HCEC 1CT (cell line): ENCODE results near the gene MICALL1.

Experiments used
- DNase-seq: peaks from one replicate; pipeline ENCODE4 v3.0.0-alpha.2; 2017

MICALL1 gene

DNA sequence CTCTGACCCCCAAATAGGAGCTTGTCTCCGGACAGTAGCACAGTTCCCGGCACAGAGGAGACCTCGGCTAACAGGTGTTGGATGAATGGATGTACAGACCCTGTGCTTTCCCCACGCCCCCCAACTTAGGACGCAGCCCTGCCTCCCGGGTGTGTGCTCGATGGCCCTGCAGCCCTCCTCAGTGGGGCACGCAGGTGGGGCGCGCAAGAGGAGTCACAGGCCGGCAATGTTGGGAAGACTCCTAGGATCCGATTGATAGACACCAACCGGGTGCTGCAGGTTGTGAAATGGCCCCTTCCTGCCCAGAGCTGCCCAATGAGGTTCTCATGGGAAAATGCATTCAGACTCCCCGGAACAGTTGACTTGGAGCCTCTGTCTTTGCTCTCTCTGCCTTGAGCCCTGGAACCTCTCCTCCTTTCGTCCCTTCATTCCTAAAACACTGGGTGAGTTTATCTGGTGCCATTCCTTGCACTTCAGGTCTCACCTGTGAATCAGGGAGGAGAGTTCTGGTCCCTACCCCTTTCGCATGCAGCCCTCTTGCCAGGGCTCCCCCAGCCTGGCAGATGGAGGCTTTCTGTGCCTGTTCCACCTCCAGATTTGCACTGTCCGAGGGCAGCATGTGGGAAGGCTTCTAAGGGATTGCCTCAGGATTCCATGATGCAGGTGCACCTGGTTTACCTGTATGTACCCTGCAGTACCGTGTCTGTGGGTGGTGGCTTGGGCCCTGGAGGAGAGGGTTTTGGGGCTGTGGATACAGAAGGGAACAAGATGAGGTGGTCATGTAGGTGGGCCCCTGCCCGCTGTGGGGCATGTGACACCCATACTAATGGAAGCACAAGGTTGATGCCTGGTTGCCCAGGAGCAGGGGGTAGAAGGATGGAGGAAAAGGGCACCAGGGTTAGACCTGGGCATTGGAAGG is 1.2 kb downstream of the MICALL1 start:
- peak; percentile 21 for DNase-seq

DNA sequence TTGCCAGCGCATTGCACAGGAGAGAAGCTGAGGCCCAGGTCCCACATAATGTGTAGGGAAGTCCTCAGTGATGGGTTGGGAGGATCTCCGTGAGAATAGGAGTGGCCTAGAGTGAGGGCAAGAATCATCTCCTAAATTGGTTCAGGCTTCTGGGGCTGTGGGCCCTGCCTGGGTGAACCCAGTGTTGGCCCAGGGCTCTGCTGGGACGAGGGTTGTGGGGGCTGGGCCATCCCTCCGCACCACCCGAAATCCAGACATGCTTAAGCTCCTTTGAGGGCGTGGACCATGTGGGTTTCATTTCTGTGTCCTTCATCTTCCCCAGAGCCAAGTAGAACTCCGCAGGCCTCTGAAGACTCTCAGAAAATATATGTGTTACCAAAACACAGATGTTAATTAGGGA is 3.7 kb downstream of the MICALL1 start:
- DNase-seq, result no peak

GRCh38 chr22:37910890-37911672 is 5.0 kb downstream of the MICALL1 start:
- no peak for DNase-seq

- DNase-seq, result no peak
Measured at GRCh38 chr22:37911697-37912096, 5.6 kb downstream of the MICALL1 start.

- no peak for DNase-seq
Measured at GRCh38 chr22:37912171-37912570, 6.1 kb downstream of the MICALL1 start.

GRCh38 chr22:37913233-37913721 is 7.2 kb downstream of the MICALL1 start:
- no peak for DNase-seq

DNA sequence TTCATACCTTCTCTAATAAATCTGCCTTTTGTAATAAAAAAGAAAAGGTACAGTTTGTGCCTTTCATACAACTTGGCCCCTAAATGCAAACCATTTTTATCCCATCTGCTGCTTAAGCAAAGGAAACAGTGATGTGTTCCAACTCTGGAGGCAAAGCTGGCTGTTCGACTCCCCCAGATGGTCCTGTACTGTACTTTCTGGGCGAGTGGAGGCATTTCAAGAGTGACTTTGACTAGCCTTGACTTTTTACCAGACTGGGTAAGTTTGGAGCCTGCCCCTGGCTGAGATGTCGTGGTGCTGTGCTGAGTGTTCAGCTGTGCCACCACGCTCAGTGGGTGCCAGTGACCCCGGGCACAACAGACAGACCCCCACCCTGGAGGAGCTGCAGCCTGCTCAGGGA is 10.2 kb downstream of the MICALL1 start:
- no peak for DNase-seq

DNA sequence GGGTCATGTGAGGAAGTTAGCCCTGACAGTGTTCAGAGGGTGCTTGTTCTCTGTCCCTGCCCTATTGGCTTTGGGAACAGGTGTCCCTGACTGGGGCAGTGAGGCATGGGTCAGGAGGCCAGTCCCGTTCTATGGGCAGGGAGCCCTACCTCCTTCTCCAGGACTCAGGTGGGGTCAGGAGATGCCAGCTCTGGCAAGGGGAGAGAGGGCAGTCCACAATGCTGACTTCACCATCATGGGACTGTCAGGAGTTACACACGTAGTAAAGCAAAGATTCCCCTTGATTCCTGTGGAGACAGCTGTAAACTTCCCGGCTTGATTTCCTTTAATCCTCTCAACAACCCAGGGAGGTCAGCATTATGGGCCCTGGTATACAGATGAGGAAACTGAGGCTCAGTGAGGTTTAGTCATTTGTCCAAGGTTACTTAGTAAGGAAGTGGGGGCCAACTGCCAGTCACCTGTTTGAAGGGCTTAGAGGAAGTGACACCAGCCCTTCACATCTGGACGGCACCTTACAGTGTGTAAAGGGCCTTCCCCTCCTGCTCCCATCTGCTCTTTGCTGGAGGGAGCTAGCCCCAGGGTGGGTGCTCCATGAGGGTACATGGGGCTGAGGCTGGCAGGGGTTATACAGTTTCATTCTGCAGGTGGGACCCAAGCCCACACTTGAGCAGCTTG is 11.9 kb downstream of the MICALL1 start:
- no peak for DNase-seq

DNA sequence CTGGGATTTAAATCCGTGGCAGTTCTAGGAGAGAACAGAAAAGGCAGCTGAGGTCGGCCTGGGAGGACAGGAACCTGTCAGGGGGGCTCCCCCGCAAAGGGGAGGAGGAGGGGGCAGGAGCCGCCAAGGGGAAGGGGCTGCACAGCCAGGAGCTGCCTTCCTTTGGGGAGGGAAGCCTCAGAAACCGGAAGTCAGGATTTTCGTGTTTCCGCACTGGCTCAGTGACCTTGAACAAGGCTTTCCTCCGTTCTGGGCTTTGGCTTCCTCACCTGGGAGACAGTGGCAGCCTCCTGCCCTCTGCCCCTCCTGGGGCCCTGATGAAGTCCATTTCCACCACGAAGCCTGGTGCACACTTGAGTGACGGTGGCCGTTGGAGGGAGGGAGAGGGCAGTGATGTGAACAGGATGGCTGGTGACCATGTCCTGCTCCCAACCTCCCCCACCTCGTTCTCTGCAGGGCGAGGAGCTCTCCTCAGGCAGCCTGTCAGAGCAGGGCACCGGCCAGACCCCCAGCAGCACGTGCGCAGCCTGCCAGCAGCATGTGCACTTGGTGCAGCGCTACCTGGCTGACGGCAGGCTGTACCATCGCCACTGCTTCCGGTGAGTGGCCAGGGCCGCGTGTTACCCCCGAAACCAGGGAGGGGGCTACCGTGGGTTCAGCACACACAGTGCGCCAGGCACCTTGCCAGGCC is 12.6 kb downstream of the MICALL1 start:
- DNase-seq, result no peak

DNA sequence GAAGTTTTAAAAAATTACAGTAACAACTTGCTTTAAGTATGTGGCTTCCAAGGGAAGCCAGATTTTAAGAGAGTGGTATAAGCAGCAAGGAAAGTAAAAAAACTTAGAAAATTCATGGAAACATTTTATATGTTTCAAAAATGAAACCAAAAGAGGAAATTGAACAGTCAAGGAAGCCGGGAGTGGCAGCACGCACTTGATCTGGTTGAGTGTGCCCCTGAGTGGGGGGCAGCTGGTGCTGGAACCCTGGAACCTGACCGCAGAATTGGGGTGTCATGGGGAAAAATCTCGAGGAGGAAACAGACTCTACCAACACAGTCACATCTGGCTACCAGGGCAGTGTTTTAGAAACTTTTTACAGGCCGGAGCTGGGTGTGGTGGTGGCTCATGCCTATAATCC is 14.0 kb downstream of the MICALL1 start:
- no peak for DNase-seq

DNA sequence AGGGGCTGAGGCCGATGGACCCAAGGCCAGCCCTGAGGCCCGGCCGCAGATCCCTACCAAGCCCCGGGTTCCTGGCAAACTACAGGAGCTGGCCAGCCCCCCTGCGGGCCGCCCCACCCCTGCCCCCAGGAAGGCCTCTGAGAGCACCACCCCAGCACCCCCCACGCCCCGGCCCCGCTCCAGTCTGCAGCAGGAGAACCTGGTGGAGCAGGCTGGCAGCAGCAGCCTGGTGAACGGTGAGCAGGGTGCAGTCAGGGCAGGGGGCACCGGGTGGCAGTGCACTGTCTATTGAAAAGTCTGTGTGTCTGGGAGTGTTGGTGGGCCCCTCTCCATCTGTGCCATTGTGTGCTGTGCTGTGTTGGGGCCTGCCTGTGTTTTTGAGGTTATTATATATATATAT is 16.1 kb downstream of the MICALL1 start:
- no peak for DNase-seq

DNA sequence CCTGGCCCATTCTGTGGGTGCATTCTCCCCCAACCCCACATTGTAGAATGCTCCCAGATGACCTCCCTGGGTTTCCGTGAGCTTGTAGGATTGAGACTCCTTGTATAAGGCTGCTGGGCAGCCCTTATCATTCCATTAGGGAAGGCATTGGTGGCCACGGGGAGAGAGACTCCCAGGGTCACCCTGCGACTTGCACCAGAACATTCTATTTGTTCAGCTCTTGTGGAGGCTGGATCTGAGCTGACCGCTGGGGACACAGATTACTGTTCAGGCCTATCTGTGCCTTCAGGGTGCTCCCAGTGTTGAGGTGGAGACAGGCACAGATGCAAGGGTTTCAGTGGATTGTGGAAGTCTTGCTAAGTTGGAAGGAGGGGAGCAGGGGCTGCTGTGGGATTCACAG is 17.8 kb downstream of the MICALL1 start:
- no peak for DNase-seq

DNA sequence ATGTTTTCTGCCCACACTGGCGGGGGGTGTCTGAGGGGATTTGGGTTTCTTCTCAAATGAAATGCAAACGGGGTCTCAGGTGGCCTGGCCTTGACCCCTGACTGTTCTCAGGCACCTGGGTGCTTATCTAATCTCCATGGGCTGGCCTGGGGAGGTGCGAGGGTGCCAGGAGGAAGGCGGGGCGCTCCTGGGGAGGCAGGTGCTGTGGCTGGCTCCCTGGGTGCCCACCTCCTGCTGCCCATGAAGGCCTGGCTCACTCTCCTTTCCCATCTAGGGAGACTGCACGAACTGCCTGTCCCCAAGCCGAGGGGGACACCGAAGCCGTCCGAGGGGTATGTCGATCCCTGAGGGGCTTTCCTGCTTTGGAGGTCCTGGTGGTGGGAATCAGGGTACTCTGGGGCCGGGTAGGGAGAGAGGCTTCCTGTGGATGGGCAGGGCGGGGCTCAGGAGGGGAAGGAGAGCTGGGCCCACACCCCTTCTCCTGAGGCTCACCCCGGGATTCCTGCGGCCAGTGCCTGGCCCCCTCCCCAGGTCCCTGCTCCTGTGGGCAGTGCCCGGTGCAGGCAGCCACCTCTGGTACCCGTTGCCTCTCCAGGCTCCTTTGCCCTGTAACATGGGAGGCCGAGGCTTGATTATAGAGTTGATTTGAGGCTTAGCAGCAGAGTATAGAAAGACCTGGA is 18.4 kb downstream of the MICALL1 start:
- no peak for DNase-seq

DNA sequence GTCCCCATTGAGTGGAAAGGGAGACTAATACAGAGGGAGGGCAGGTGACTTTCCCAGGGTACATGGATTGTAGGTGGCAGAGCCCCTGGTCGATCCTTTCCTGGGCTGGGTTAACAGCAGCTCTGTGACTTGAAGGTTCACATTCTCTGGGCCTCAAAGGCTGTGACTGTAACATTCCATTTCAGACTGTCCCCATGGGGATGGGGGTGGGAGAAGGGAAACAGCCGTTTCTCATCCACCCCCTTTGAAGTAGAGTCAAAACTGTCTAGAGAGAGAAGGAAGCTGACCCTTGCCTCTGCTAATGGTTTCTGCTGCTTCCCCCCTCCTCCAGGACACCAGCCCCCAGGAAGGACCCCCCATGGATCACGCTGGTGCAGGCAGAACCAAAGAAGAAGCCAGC is 19.2 kb downstream of the MICALL1 start:
- DNase-seq, result no peak

- DNase-seq, result no peak
Measured at GRCh38 chr22:37925767-37926166, 19.7 kb downstream of the MICALL1 start.

GRCh38 chr22:37926358-37926757 is 20.3 kb downstream of the MICALL1 start:
- DNase-seq, result no peak

DNA sequence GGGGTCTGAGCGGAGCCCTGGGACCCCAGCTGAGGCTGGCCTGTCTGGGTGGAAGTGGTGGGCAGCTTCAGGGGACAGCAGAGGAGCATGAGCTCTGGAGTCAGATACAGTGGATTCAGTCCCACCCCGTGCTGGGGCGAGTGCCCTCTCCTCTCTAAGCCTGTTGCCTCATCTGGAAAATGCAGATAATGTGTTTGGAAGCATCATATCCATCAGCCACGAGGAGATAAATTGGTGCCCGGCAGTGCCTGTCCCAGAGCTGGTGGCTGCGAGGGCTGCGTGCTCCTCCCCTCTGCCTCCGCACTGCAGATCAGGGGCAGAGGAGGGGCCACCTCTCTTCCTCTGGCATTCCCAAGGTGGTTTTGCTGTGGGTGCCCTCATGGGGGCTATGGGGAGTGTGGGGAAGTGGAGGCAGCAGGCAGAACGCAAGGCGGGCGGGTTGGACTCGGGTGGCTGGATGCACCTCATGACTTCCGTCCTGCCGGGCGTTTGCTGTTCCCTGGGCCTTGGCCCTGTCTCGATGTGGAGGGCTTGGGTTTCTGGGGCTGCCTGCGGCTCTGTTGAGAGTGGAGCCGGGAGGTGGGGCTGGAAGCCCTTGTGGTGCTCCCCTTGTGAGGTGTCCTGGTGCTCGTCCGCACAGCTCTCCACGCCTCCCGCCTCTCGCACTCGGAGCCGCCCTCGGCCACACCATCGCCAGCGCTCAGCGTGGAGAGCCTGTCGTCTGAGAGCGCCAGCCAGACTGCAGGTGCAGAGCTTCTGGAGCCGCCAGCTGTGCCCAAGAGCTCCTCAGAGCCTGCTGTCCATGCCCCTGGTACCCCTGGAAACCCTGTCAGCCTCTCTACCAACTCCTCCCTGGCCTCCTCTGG is 20.9 kb downstream of the MICALL1 start:
- no peak for DNase-seq

GRCh38 chr22:37927637-37927936 is 21.5 kb downstream of the MICALL1 start:
- no peak for DNase-seq

GRCh38 chr22:37929390-37929789 is 23.3 kb downstream of the MICALL1 start:
- DNase-seq, result no peak

GRCh38 chr22:37930270-37930951 is 24.3 kb downstream of the MICALL1 start:
- peak; percentile 29 for DNase-seq

DNA sequence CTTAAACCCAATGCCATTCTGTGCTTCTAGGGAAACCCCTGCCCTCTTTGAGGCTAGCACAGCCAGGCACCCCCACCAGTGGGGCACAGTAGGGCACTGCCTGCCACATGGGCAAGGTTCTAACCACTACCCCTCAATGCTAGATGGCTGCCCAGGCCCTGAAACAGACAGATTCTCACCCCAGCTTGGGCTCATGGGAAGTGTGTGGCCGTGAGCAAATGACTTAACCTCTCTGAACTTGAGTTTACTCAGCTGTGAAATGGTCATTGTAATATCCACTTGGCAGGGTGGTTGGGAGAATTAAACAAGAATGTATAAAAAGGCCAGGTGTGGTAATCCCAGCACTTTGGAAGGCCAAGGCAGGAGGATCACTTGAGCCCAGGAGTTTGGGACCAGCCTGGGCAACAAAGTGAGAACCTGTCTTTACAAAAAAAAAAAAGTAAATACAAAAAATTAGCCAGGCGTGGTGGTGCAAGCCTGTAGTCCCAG is 24.9 kb downstream of the MICALL1 start:
- DNase-seq, result no peak
